ENCODE data around the gene SLC5A1. TPM values are rescaled to one million over a fixed set of nuclear protein-coding genes. Genes with fewer than 3 reads are reported as not detected.

Gene SLC5A1
- total and polyA plus RNA-seq, 2 of the 8 experiments (the other 6 are each of a cell fraction or from before 2014, with no cell fraction given): 0.06 TPM; not detected in 1

DNA sequence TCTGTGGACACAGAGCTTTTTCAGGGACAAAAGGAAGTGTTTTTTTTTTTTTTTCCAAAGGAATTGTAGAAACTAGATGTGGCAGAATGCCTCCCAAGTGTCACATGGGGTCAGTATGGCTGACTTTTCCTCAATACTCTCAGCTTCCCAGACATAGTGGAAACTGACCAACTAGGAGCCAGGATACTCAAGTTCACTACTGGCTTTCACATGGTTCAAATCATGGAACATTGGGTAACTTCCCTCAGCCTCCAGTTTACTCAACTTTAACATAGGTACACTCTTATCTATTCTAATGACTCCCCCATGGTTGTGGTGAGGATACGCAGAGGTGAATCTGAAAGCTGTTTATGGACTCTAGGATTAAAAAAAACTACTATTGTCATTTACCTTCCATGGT is 1.4 kb downstream of the SLC5A1 start:
- Histone ChIP-seq H2BK12ac (ENCODE audit: low read depth, low read length) (no peak overlapping the region), H2BK120ac (replicated peaks; ENCODE audit: low read depth, low read length) (no peak overlapping the region), H3K23ac (ENCODE audit: insufficient read length) (no peak overlapping the region), H2BK5ac (ENCODE audit: low read depth, low read length) (no peak overlapping the region), H3K18ac (ENCODE audit: extremely low read depth, low read length) (no peak overlapping the region), H3K4me1 (replicated peaks in 1 of 4; ENCODE audit: control insufficient read depth in 3 of 4, insufficient read depth in 4 of 4, low read length in 3 of 4) (no peaks in the 10 kb centered on the region; a peak in 2 of 7 replicates), H3K9me3 (ENCODE audit: insufficient read depth in 2 of 2, low read depth in 1 of 2, low read length in 1 of 2) (no peaks in the 10 kb centered on the region), H4K5ac (ENCODE audit: insufficient read length, low read depth, low read length) (no peak overlapping the region), H3K36me3 (ENCODE audit: control insufficient read depth in 2 of 4, insufficient read depth in 4 of 4, low read length in 3 of 4) (no peaks in the 10 kb centered on the region), H3K4ac (replicated peaks; ENCODE audit: insufficient read length, low read depth, low read length) (no peak overlapping the region), H4K20me1 (replicated peaks in 1 of 2; ENCODE audit: control insufficient read depth in 1 of 2, insufficient read depth in 2 of 2, low read length in 2 of 2) (no peaks in the 10 kb centered on the region), H3K56ac (replicated peaks; ENCODE audit: insufficient read length, low read depth, low read length) (no peak overlapping the region), H3K4me3 (ENCODE audit: extremely low read depth in 1 of 4, insufficient read depth in 2 of 4, low read depth in 3 of 4, low read length in 4 of 4) (no peak overlapping the region), H4K8ac (ENCODE audit: extremely low read depth, insufficient read depth, low read length) (no peak overlapping the region), H3K23me2 (ENCODE audit: low read depth, low read length) (no peaks in the 10 kb centered on the region), H2BK15ac (ENCODE audit: low read length) (no peak overlapping the region), H3K27me3 (replicated peaks in 1 of 4; ENCODE audit: control insufficient read depth in 3 of 4, extremely low read depth in 1 of 4, insufficient read depth in 3 of 4, low read length in 3 of 4) (no peaks in the 10 kb centered on the region; a peak in 2 of 7 replicates), H4K91ac (replicated peaks; ENCODE audit: insufficient read length, low read length) (no peak overlapping the region), H3K79me1 (ENCODE audit: low read depth, low read length) (no peaks in the 10 kb centered on the region), H3K4me2 (ENCODE audit: insufficient read depth in 1 of 2, low read depth in 2 of 2, low read length in 2 of 2) (no peak overlapping the region), H3K14ac (ENCODE audit: insufficient read length) (no peak overlapping the region), H2AK5ac (ENCODE audit: low read depth, low read length) (no peak overlapping the region), H2BK20ac (ENCODE audit: low read length) (no peak overlapping the region), H2AFZ (ENCODE audit: low read length) (no peak overlapping the region), H3K9ac (replicated peaks in 1 of 4; ENCODE audit: extremely low read depth in 1 of 4, low read depth in 3 of 4, low read length in 3 of 4) (no peak overlapping the region), H3K27ac (ENCODE audit: low read depth, low read length) (no peak overlapping the region), H3K79me2 (ENCODE audit: control insufficient read depth in 1 of 2, insufficient read depth in 2 of 2, low read length in 2 of 2) (no peaks in the 10 kb centered on the region)
- ChIA-PET POLR2A (ENCODE audit: partially characterized antibody) (no interaction called here), CTCF (ENCODE audit: partially characterized antibody) (interaction anchor here (0.8 to 1.4 kb wide), 2 partner anchors 16 to 49 kb away, joined by 3 read pairs; no protein-coding TSS in a partner anchor)
- WGBS, 2 experiments (ENCODE audit: extremely low coverage in 1 of 2, insufficient coverage in 1 of 2, insufficient read length in 1 of 2, insufficient replicate concordance in 2 of 2, low coverage in 1 of 2, low lambda C conversion rate in 2 of 2, missing lambda C conversion rate in 1 of 2): 100% methylated on average over 1 of the region's 1 CpG; no CpG with 5 or more reads in 1 of the 2 experiments
- FAIRE-seq: no peak
- DNase-seq (ENCODE audit: low read depth in 1 of 2, low spot score in 2 of 2): no peak
- no peak for TF ChIP-seq EP300 (IDR thresholded peaks at IDR 0.05; ENCODE audit: borderline replicate concordance in 1 of 2, low read depth in 2 of 2, low read length in 2 of 2)
- TF ChIP-seq TAF1 (IDR thresholded peaks at IDR 0.05; ENCODE audit: low read depth, low read length): no peak
- TF ChIP-seq RFX5 (IDR thresholded peaks at IDR 0.05; ENCODE audit: borderline replicate concordance, low read depth, low read length): no peak
- no peak for TF ChIP-seq NRF1 (IDR thresholded peaks at IDR 0.05; ENCODE audit: low read depth, low read length)
- no peak for TF ChIP-seq RNF2 (IDR thresholded peaks at IDR 0.05; ENCODE audit: borderline replicate concordance, low read depth, low read length, missing control alignments, poor library complexity, severe bottlenecking)
- TF ChIP-seq ZNF274 (IDR thresholded peaks at IDR 0.05; ENCODE audit: borderline replicate concordance, extremely low read depth, low read length): no peak
- TF ChIP-seq, protein P1, sequence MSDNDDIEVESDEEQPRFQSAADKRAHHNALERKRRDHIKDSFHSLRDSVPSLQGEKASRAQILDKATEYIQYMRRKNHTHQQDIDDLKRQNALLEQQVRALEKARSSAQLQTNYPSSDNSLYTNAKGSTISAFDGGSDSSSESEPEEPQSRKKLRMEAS (IDR thresholded peaks at IDR 0.05): no peak
- TF ChIP-seq, protein P2, sequence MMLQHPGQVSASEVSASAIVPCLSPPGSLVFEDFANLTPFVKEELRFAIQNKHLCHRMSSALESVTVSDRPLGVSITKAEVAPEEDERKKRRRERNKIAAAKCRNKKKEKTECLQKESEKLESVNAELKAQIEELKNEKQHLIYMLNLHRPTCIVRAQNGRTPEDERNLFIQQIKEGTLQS (IDR thresholded peaks at IDR 0.05; ENCODE audit: insufficient read depth, low read depth, low read length): no peak
- TF ChIP-seq, protein P3, sequence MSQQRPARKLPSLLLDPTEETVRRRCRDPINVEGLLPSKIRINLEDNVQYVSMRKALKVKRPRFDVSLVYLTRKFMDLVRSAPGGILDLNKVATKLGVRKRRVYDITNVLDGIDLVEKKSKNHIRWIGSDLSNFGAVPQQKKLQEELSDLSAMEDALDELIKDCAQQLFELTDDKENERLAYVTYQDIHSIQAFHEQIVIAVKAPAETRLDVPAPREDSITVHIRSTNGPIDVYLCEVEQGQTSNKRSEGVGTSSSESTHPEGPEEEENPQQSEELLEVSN (IDR thresholded peaks at IDR 0.05): no peak
- no peak for TF ChIP-seq CEBPB (IDR thresholded peaks at IDR 0.05; ENCODE audit: low read depth, low read length)
- TF ChIP-seq GABPA (IDR thresholded peaks at IDR 0.05; ENCODE audit: borderline replicate concordance, insufficient read depth, low read length): no peak
- no peak for TF ChIP-seq CTBP2 (IDR thresholded peaks at IDR 0.05; ENCODE audit: borderline replicate concordance, insufficient read depth, insufficient read length, low read length)

Data from H1 (cell line).